Forelimb muscle (tissue), 1 donor: ENCODE results near the gene GATA6. TPM values are rescaled to one million over a fixed set of nuclear protein-coding genes. Genes with fewer than 3 reads are reported as not detected.

ENCODE experiments used
- DNase-seq: peaks from one replicate; pipeline ENCODE4 v3.0.0-alpha.2; 2013; ENCODE audit warnings: low read depth
- polyA plus RNA-seq: library from polyadenylated mRNA; unstranded; fragments of 120-200 nt; gene quantifications from one replicate; pipeline ENCODE4 v1.2.1, GENCODE V29; 2013; ENCODE audit not compliant: insufficient read length

GATA6 gene
- 0.91 TPM for polyA plus RNA-seq

GRCh38 chr18:22169011-22169888, at the start of gene GATA6:
Gene GATA6, plus strand, starts transcription at chr18:22169589. Its CDS starts 1,556 bp downstream, at chr18:22171145.
- DNase-seq, result no peak

- DNase-seq, result no peak
Measured at GRCh38 chr18:22124970-22125369, 44.4 kb upstream of the GATA6 start.

GRCh38 chr18:22128954-22129353, 40.4 kb upstream of the GATA6 start:
- no peak for DNase-seq

- DNase-seq, result no peak
Measured at GRCh38 chr18:22129778-22130177, 39.6 kb upstream of the GATA6 start.

- DNase-seq, result no peak
Measured at GRCh38 chr18:22132258-22132657, 37.1 kb upstream of the GATA6 start.

- DNase-seq, result no peak
Measured at GRCh38 chr18:22132763-22133162, 36.6 kb upstream of the GATA6 start.

- DNase-seq, result no peak
Measured at GRCh38 chr18:22136395-22136794, 33.0 kb upstream of the GATA6 start.

- no peak for DNase-seq
Measured at GRCh38 chr18:22141211-22141610, 28.2 kb upstream of the GATA6 start.

GRCh38 chr18:22143347-22144340, 25.7 kb upstream of the GATA6 start:
- DNase-seq, result no peak

GRCh38 chr18:22145160-22145559, 24.2 kb upstream of the GATA6 start:
- no peak for DNase-seq

GRCh38 chr18:22149710-22150109, 19.7 kb upstream of the GATA6 start:
- DNase-seq, result no peak

- no peak for DNase-seq
Measured at GRCh38 chr18:22152093-22152492, 17.3 kb upstream of the GATA6 start.

- no peak for DNase-seq
Measured at GRCh38 chr18:22153428-22153827, 16.0 kb upstream of the GATA6 start.

- no peak for DNase-seq
Measured at GRCh38 chr18:22155584-22155983, 13.8 kb upstream of the GATA6 start.

GRCh38 chr18:22159014-22159413, 10.4 kb upstream of the GATA6 start:
- no peak for DNase-seq

GRCh38 chr18:22161090-22161489, 8.3 kb upstream of the GATA6 start:
- no peak for DNase-seq

GRCh38 chr18:22163416-22164161, 5.8 kb upstream of the GATA6 start:
- no peak for DNase-seq

GRCh38 chr18:22164337-22165048, 4.9 kb upstream of the GATA6 start:
- no peak for DNase-seq

GRCh38 chr18:22165049-22165602, 4.3 kb upstream of the GATA6 start:
- DNase-seq, result no peak

GRCh38 chr18:22165603-22166068, 3.8 kb upstream of the GATA6 start:
- DNase-seq, result no peak
